Measurements from ENCODE around the gene EFNA1. TPM values are rescaled to one million over a fixed set of nuclear protein-coding genes. Genes with fewer than 3 reads are reported as not detected.

The EFNA1 gene
- total and polyA plus RNA-seq, 2 of the 4 experiments (the other 2 are of a cell fraction) = 0.90 to 1.6 TPM

GRCh38 chr1:155135415-155136028, 7.8 kb downstream of the EFNA1 start, which contains the start of gene SLC50A1:
TSS of gene SLC50A1 (plus strand) at chr1:155135852. CDS start at chr1:155135912, 60 bp downstream.
- Histone ChIP-seq H2AK9ac (replicated peaks; ENCODE audit: low read depth, low read length, poor library complexity) (peak within 1 kb of the TSS; percentile 97), H3K79me1 (ENCODE audit: low read depth in 1 of 2, low read length in 2 of 2) (peaks cover 23 to 44% of the 10 kb centered on the region in 2 experiments), H3K4me2 (ENCODE audit: low read depth, low read length) (peak within 1 kb of the TSS; percentile 88), H3K14ac (replicated peaks; ENCODE audit: low read depth, low read length) (peak within 1 kb of the TSS; percentile 97), H3K9ac (ENCODE audit: low read depth, low read length) (peak within 1 kb of the TSS; percentile 90), H3K9me3 (ENCODE audit: control insufficient read depth, insufficient read depth, low read length) (no peaks in the 10 kb centered on the region), H2AK5ac (ENCODE audit: low read depth, low read length) (peak within 1 kb of the TSS; percentile 92), H3K9me1 (ENCODE audit: insufficient read depth, low read length) (peaks cover 20% of the 10 kb centered on the region; the same call in 1 of the 2 replicates), H3K36me3 (ENCODE audit: control insufficient read depth, insufficient read depth, low read length) (peaks cover 9% of the 10 kb centered on the region), H2AFZ (replicated peaks; ENCODE audit: low read length, poor library complexity) (peak within 1 kb of the TSS; percentile 99), H2BK20ac (ENCODE audit: low read depth, low read length) (no peak within 1 kb of the TSS), H3K56ac (ENCODE audit: extremely low read depth, insufficient read depth, low read length) (peak within 1 kb of the TSS; percentile 86), H4K8ac (ENCODE audit: low read depth in 2 of 2, low read length in 2 of 2) (peak within 1 kb of the TSS; percentile 94 to 99), H3K4me3 (ENCODE audit: insufficient read depth, low read depth, low read length) (peak within 1 kb of the TSS; percentile 72), H2BK5ac (ENCODE audit: low read depth, low read length, poor library complexity, severe bottlenecking) (peak within 1 kb of the TSS; percentile 91), H3K18ac (ENCODE audit: low read depth, low read length) (peak within 1 kb of the TSS; percentile 89), H3K4ac (ENCODE audit: low read depth, low read length) (peak within 1 kb of the TSS; percentile 98), H3K4me1 (ENCODE audit: control insufficient read depth, insufficient read depth, low read length) (peaks cover 8% of the 10 kb centered on the region; the same call in 1 of the 2 replicates), H4K5ac (ENCODE audit: low read depth, low read length) (peak within 1 kb of the TSS; percentile 94), H2BK120ac (ENCODE audit: low read depth, low read length) (peak within 1 kb of the TSS; percentile 82), H3K23ac (ENCODE audit: low read depth, low read length) (peak within 1 kb of the TSS; percentile 92; the same call in 1 of the 2 replicates), H4K91ac (ENCODE audit: insufficient read depth, low read depth, low read length) (peak within 1 kb of the TSS; percentile 98), H2BK15ac (ENCODE audit: low read depth, low read length) (peak within 1 kb of the TSS; percentile 71; the same call in 1 of the 3 replicates), H4K20me1 (ENCODE audit: insufficient read depth, low read length) (no peaks in the 10 kb centered on the region), H3K27me3 (ENCODE audit: control insufficient read depth, insufficient read depth, low read length) (no peaks in the 10 kb centered on the region), H3K27ac (ENCODE audit: insufficient read depth, low read length) (peak within 1 kb of the TSS; percentile 97)
- in situ Hi-C loops (cut with MboI; ENCODE audit: low sequenced_read_pairs) = no loop called here
- DNase-seq = peak; percentile 91
- dilution Hi-C loops (cut with HindIII; ENCODE audit: low sequenced_read_pairs, unreplicated experiment) = no loop called here
- POLR2A ChIA-PET (ENCODE audit: unreplicated experiment) = no interaction called here
- no TSS peak for BruUV-seq (replicated peaks)
- ATAC-seq (ENCODE audit: low read depth) = peak; percentile 91
- 0% methylated on average over 40 of the region's 52 CpGs; no CpG with 5 or more reads in 1 of the 2 experiments for WGBS, 2 experiments (ENCODE audit: extremely low coverage in 2 of 2, insufficient read length in 1 of 2)
- intact Hi-C loops (cut with micrococcal nuclease) = loop anchor here (1.0 kb wide), 1 partner anchor 32 kb away; no protein-coding TSS in a partner anchor
- peak; percentile 57; the same call in 1 of the 2 replicates for TF ChIP-seq BHLHE40 (IDR thresholded peaks at IDR 0.05; ENCODE audit: low read depth, low read length)
- no peak for TF ChIP-seq NFE2L2 (IDR thresholded peaks at IDR 0.05; ENCODE audit: low read depth, low read length)
- TF ChIP-seq MXI1 (IDR thresholded peaks at IDR 0.05; ENCODE audit: borderline replicate concordance, low read depth, low read length) = no peak
- TF ChIP-seq USF2 (IDR thresholded peaks at IDR 0.05; ENCODE audit: low read depth, low read length) = no peak
- 0 out of 2 replicates have a peak, but pooled peaks have one; percentile 24 for TF ChIP-seq CTCF (conservative IDR thresholded peaks at IDR 0.05; ENCODE audit: low read depth, low read length)
- peak; percentile 94; the same call in 1 of the 2 replicates for TF ChIP-seq MAZ (IDR thresholded peaks at IDR 0.05; ENCODE audit: borderline replicate concordance, low read depth, low read length)
- 0 out of 2 replicates have a peak, but pooled peaks have one; percentile 81 for TF ChIP-seq CHD1 (IDR thresholded peaks at IDR 0.05; ENCODE audit: low read depth, low read length)
- TF ChIP-seq POLR2A (IDR thresholded peaks at IDR 0.05; ENCODE audit: low read depth, low read length) = peak; percentile 90
- no peak for TF ChIP-seq RAD21 (IDR thresholded peaks at IDR 0.05; ENCODE audit: low read length)
- CTCF ChIA-PET = no interaction called here
